ENCODE measurements around the gene CTNNA3. TPM values are rescaled to one million over a fixed set of nuclear protein-coding genes. Genes with fewer than 3 reads are reported as not detected.

CTNNA3 gene
- polyA plus RNA-seq, 1 experiment: 0.26 TPM

GRCh38 chr10:67296926-67297325 lies 399.1 kb downstream of the CTNNA3 start:
- no peak for DNase-seq (ENCODE audit: low read depth, low spot score)
- Histone ChIP-seq H3K27ac (ENCODE audit: low read depth, low read length) (no peak overlapping the region), H3K27me3 (ENCODE audit: control insufficient read depth, insufficient read depth, low read length) (no peaks in the 10 kb centered on the region), H3K9me3 (ENCODE audit: control insufficient read depth, insufficient read depth, low read length) (no peaks in the 10 kb centered on the region), H3K4me3 (ENCODE audit: low read depth, low read length) (no peak overlapping the region)
- TF ChIP-seq, protein P1, sequence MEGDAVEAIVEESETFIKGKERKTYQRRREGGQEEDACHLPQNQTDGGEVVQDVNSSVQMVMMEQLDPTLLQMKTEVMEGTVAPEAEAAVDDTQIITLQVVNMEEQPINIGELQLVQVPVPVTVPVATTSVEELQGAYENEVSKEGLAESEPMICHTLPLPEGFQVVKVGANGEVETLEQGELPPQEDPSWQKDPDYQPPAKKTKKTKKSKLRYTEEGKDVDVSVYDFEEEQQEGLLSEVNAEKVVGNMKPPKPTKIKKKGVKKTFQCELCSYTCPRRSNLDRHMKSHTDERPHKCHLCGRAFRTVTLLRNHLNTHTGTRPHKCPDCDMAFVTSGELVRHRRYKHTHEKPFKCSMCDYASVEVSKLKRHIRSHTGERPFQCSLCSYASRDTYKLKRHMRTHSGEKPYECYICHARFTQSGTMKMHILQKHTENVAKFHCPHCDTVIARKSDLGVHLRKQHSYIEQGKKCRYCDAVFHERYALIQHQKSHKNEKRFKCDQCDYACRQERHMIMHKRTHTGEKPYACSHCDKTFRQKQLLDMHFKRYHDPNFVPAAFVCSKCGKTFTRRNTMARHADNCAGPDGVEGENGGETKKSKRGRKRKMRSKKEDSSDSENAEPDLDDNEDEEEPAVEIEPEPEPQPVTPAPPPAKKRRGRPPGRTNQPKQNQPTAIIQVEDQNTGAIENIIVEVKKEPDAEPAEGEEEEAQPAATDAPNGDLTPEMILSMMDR (IDR thresholded peaks at IDR 0.05; ENCODE audit: low read depth, low read length): no peak
- POLR2A ChIA-PET: no interaction called here
- CTCF ChIA-PET: no interaction called here

DNA sequence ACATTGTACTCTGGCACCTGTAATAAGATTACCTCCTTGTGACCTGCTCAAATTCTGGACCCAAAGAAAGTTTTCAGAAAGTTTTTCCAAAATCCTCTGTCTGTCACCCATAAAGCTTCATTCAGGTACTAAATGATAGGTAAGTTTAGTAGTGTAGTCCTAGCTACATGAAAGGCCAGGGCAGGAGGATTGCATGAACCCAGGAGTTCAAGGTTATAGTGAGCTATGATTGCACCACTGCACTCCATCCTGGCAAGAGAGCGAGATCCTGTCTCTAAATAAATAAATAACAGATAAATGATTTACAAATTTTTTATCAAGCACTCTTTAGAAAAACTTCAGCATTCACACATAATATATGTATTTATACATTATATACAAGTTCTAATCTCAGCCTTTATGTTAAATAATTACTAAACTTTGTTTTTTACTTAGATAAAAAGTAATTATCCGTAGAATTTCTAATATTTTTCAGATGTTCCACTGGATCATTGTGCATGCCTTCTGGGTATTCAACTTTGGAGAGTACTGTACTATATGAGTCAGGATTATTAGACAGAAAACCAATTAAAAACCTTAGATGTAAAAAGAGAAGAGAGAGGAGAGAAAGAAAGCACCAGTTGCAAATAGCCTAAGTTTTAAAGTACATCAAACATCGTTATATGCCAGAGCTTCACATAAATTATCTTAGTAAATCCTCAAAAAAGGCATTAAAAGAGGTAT lies 407.1 kb downstream of the CTNNA3 start:
- H3K4me3 ChIP-seq (ENCODE audit: low read depth, low read length): no peak overlapping the region
- H3K27me3 ChIP-seq (ENCODE audit: control insufficient read depth, insufficient read depth, low read length): no peaks in the 10 kb centered on the region
- no peak for DNase-seq (ENCODE audit: low read depth, low spot score)
- H3K27ac ChIP-seq (ENCODE audit: low read depth, low read length): no peak overlapping the region
- ChIA-PET CTCF (interaction anchor here (1.1 kb wide), 1 partner anchor 17 kb away, joined by 3 read pairs; no protein-coding TSS in a partner anchor), POLR2A (no interaction called here)
- TF ChIP-seq, protein P1 (IDR thresholded peaks at IDR 0.05; ENCODE audit: low read depth, low read length): no peak
- H3K9me3 ChIP-seq (ENCODE audit: control insufficient read depth, insufficient read depth, low read length): no peaks in the 10 kb centered on the region

- CTCF ChIA-PET: interaction anchor here (1.5 kb wide), 1 partner anchor 21 kb away, joined by 4 read pairs; no protein-coding TSS in a partner anchor
- Histone ChIP-seq H3K9me3 (ENCODE audit: control insufficient read depth, insufficient read depth, low read length) (no peaks in the 10 kb centered on the region), H3K27ac (ENCODE audit: low read depth, low read length) (no peak overlapping the region), H3K27me3 (ENCODE audit: control insufficient read depth, insufficient read depth, low read length) (no peaks in the 10 kb centered on the region), H3K4me3 (ENCODE audit: low read depth, low read length) (no peak overlapping the region)
- no peak for DNase-seq (ENCODE audit: low read depth, low spot score)
- POLR2A ChIA-PET: no interaction called here
- TF ChIP-seq, protein P1 (IDR thresholded peaks at IDR 0.05; ENCODE audit: low read depth, low read length): no peak
These were observed 411.4 kb downstream of the CTNNA3 start for GRCh38 chr10:67284589-67284988.

DNA sequence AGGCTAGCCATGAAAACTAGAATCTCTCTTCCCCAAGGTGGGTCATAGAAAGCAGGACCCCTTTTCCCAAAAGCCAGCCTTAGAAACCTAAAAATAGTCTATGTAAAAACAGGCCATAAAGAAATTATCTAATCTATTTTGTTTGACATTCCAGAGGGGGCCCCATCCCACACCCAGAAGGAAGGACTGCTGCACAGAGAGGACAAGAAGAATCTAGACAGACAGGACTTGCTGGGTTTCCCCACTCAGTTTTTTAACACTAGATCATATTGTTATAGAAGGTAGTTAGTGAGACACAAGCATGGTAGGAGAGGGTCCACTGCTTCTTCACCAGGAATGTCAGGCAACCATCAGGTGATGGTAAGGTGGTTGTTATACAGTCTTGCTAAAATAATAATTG lies 413.1 kb downstream of the CTNNA3 start:
- no peak for DNase-seq (ENCODE audit: low read depth, low spot score)
- H3K27me3 ChIP-seq (ENCODE audit: control insufficient read depth, insufficient read depth, low read length): no peaks in the 10 kb centered on the region
- no peak overlapping the region for H3K27ac ChIP-seq (ENCODE audit: low read depth, low read length)
- CTCF ChIA-PET: interaction anchor here (0.6 kb wide), 1 partner anchor 497 kb away, joined by 3 read pairs; no protein-coding TSS in a partner anchor
- TF ChIP-seq, protein P1 (IDR thresholded peaks at IDR 0.05; ENCODE audit: low read depth, low read length): no peak
- no peak overlapping the region for H3K4me3 ChIP-seq (ENCODE audit: low read depth, low read length)
- H3K9me3 ChIP-seq (ENCODE audit: control insufficient read depth, insufficient read depth, low read length): no peaks in the 10 kb centered on the region
- POLR2A ChIA-PET: no interaction called here

DNA sequence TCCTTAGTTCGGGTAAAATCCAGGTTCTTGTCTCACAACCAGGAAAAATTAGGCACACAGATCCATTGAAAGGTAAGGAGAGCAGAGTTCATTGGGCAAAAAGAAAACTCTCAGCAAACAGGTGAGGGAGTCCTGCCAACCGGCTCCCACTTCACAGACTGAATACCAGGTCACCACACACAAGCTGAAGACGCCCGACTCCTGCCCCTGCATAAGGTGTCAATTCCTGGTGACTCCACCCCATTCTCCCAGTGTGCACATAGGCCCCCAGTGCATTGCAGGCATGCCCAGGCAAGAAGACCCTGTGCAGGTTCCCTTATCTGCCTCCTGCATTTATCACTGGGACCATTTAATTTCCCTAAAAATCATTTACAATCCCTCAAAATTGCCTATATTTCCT lies 415.6 kb downstream of the CTNNA3 start:
- ChIA-PET POLR2A (no interaction called here), CTCF (no interaction called here)
- TF ChIP-seq, protein P1 (IDR thresholded peaks at IDR 0.05; ENCODE audit: low read depth, low read length): no peak

More for the DNA sequence above, 415.6 kb downstream of the CTNNA3 start:
- H3K27me3 ChIP-seq (ENCODE audit: control insufficient read depth, insufficient read depth, low read length): no peaks in the 10 kb centered on the region
- H3K27ac ChIP-seq (ENCODE audit: low read depth, low read length): no peak overlapping the region
- H3K4me3 ChIP-seq (ENCODE audit: low read depth, low read length): no peak overlapping the region
- DNase-seq (ENCODE audit: low read depth, low spot score): no peak
- no peaks in the 10 kb centered on the region for H3K9me3 ChIP-seq (ENCODE audit: control insufficient read depth, insufficient read depth, low read length)
